ENCODE measurements around the gene MCM8. TPM values are rescaled to one million over a fixed set of nuclear protein-coding genes. Genes with fewer than 3 reads are reported as not detected.

MCM8 gene
- 4.5 TPM for total RNA-seq

- DNase-seq (ENCODE audit: low spot score in 2 of 2) (peak; percentile 80 to 88), FAIRE-seq (no peak)
Measured at GRCh38 chr20:5950271-5951031, at the start of gene MCM8, which contains the start of gene TRMT6. MCM8 (plus strand) TSS chr20:5950652; CDS start chr20:5952016, 1,364 bp downstream. TRMT6 (minus strand) TSS chr20:5950533; CDS start chr20:5950405, 128 bp downstream.

- FAIRE-seq, result no peak
- DNase-seq (ENCODE audit: low spot score in 2 of 2), result no peak
Measured at GRCh38 chr20:5900908-5901307, 49.5 kb upstream of the MCM8 start.

GRCh38 chr20:5908981-5909380 is 41.5 kb upstream of the MCM8 start:
- DNase-seq (ENCODE audit: low spot score in 2 of 2), result no peak
- no peak for FAIRE-seq

- FAIRE-seq (no peak), DNase-seq (ENCODE audit: low spot score in 2 of 2) (no peak)
Measured at GRCh38 chr20:5910186-5910585, 40.3 kb upstream of the MCM8 start.

GRCh38 chr20:5913166-5913565 is 37.3 kb upstream of the MCM8 start:
- no peak for DNase-seq (ENCODE audit: low spot score in 2 of 2)
- no peak for FAIRE-seq

- DNase-seq (ENCODE audit: low spot score in 2 of 2), result no peak
- no peak for FAIRE-seq
Measured at GRCh38 chr20:5914859-5915258, 35.6 kb upstream of the MCM8 start.

- FAIRE-seq (no peak), DNase-seq (ENCODE audit: low spot score in 2 of 2) (no peak)
Measured at GRCh38 chr20:5918856-5919625, 31.4 kb upstream of the MCM8 start.

- no peak for FAIRE-seq
Measured at GRCh38 chr20:5919626-5920544, 30.6 kb upstream of the MCM8 start.

GRCh38 chr20:5920581-5920980 is 29.9 kb upstream of the MCM8 start:
- DNase-seq (ENCODE audit: low spot score in 2 of 2) (no peak), FAIRE-seq (no peak)

More at GRCh38 chr20:5919626-5920544, 30.6 kb upstream of the MCM8 start:
- no peak for DNase-seq (ENCODE audit: low spot score in 2 of 2)

GRCh38 chr20:5923493-5923892 is 27.0 kb upstream of the MCM8 start:
- FAIRE-seq (no peak), DNase-seq (ENCODE audit: low spot score in 2 of 2) (no peak)

GRCh38 chr20:5925551-5925950 is 24.9 kb upstream of the MCM8 start:
- FAIRE-seq (no peak), DNase-seq (ENCODE audit: low spot score in 2 of 2) (no peak)

GRCh38 chr20:5927749-5928462 is 22.5 kb upstream of the MCM8 start:
- DNase-seq (ENCODE audit: low spot score in 2 of 2) (no peak), FAIRE-seq (no peak)

GRCh38 chr20:5928836-5929715 is 21.4 kb upstream of the MCM8 start:
- DNase-seq (ENCODE audit: low spot score in 2 of 2) (no peak), FAIRE-seq (no peak)

- FAIRE-seq, result no peak
- DNase-seq (ENCODE audit: low spot score in 2 of 2), result no peak
Measured at GRCh38 chr20:5931411-5931810, 19.0 kb upstream of the MCM8 start.

- FAIRE-seq, result no peak
- DNase-seq (ENCODE audit: low spot score in 2 of 2), result no peak
Measured at GRCh38 chr20:5932796-5933195, 17.7 kb upstream of the MCM8 start.

- FAIRE-seq (no peak), DNase-seq (ENCODE audit: low spot score in 2 of 2) (no peak)
Measured at GRCh38 chr20:5933802-5934436, 16.5 kb upstream of the MCM8 start.

- FAIRE-seq (no peak), DNase-seq (ENCODE audit: low spot score in 2 of 2) (no peak)
Measured at GRCh38 chr20:5935384-5935783, 15.1 kb upstream of the MCM8 start.

GRCh38 chr20:5936238-5936637 is 14.2 kb upstream of the MCM8 start:
- FAIRE-seq, result no peak

More at GRCh38 chr20:5936238-5936637, 14.2 kb upstream of the MCM8 start:
- no peak for DNase-seq (ENCODE audit: low spot score in 2 of 2)

Data from frontal cortex (tissue), 4 donors.